Heart left ventricle (tissue), 16 donors: Measurements from ENCODE around the gene CDCA4. TPM values are rescaled to one million over a fixed set of nuclear protein-coding genes. Genes with fewer than 3 reads are reported as not detected.
A peak's percentile ranks its signal among the peaks of the same experiment; 100 is the strongest.

ENCODE experiments used
- ATAC-seq, 4 donors: fragments of 200-7000 bp; cut with Tn5 transposase; one replicate each; pipeline ENCODE4 v1.9.1; 2020 to 2022; ENCODE audit warnings: moderate library complexity in 4 of 4, mild to moderate bottlenecking in 3 of 4, moderate number of reproducible peaks in 1 of 4
- DNase-seq, 5 donors: peaks; one replicate each; pipeline ENCODE4 v3.0.0-alpha.2; 2020
- H3K27ac ChIP-seq, 12 donors: fragments of 200-600 bp; sonication (generic) in 4 of 12; one replicate each; pipeline versions ENCODE4 v1.5.0 to v1.8.0; 2016 to 2022; ENCODE audit warnings: mild to moderate bottlenecking in 2 of 12
- H3K27me3 ChIP-seq, 9 donors: fragments of 200-600 bp; sonication (generic) in 2 of 9; one replicate each; pipeline versions ENCODE4 v1.5.1 to v1.8.0; 2016 to 2022; ENCODE audit warnings: mild to moderate bottlenecking in 3 of 9
- H3K36me3 ChIP-seq, 9 donors: fragments of 200-600 bp; sonication (generic) in 2 of 9; one replicate each; pipeline versions ENCODE4 v1.5.0 to v1.8.0; 2018 to 2022; ENCODE audit warnings: mild to moderate bottlenecking in 2 of 9
- H3K4me1 ChIP-seq, 12 donors: fragments of 200-600 bp; sonication (generic) in 4 of 12; one replicate each; pipeline versions ENCODE4 v1.5.0 to v1.8.0; 2016 to 2022; ENCODE audit warnings: mild to moderate bottlenecking in 3 of 12
- H3K4me3 ChIP-seq, 12 donors: fragments of 200-600 bp; sonication (generic) in 4 of 12; one replicate each; pipeline versions ENCODE4 v1.5.0 to v1.8.0; 2017 to 2022; ENCODE audit warnings: mild to moderate bottlenecking in 9 of 12, moderate library complexity in 4 of 12
- H3K9me3 ChIP-seq, 12 donors: fragments of 200-600 bp; sonication (generic) in 4 of 12; one replicate each; pipeline versions ENCODE4 v1.5.0 to v1.8.0; 2016 to 2022; ENCODE audit warnings: mild to moderate bottlenecking in 1 of 12
- POLR2A ChIP-seq, 2 donors: fragments of 450-650 bp; IDR thresholded peaks; one replicate each; pipeline ENCODE4 v1.6.1; 2017; ENCODE audit warnings: antibody characterized with exemption in 2 of 2, mild to moderate bottlenecking in 2 of 2, moderate library complexity in 2 of 2
- WGBS, 4 donors: extraction: QIAGEN DNeasy Blood & Tissue Kit in 2 of 4; methylation state at CpG; one replicate each; pipeline versions ENCODE4 v1.1.5 to v1.1.7; 2013 to 2018; 5-methylcytosine and 5-hydroxymethylcytosine counted together
- intact Hi-C, 10 donors: fragments of 100-400 bp; cut with DNase I; formaldehyde crosslinking; loops; one replicate each; pipeline versions ENCODE4 v1.11.1 to v1.14.2; 2022
- polyA plus RNA-seq, 2 donors: library from polyadenylated mRNA; stranded (reverse); fragments of 200-250 nt; gene quantifications; one replicate each; pipeline ENCODE4 v1.2.3, GENCODE V29; 2013
- total RNA-seq, 9 donors: library from RNA; depleted of rRNA in 2 of 9; stranded (reverse); fragments of >200 nt in 2 of 9; fragmentation: NEBNext Ultra II Directional in 3 of 9; extraction: Animal tissue kit (Norgen Biotek cat#: 25700) in 3 of 9; gene quantifications; one replicate each; pipeline versions ENCODE4 v1.1.0 to v1.2.4, GENCODE V29; 2016 to 2023
- TF ChIP-seq, protein P1 (sequence below), 12 donors: fragments of 200-600 bp; sonication (generic) in 4 of 12; IDR thresholded peaks; one replicate each; pipeline versions ENCODE4 v1.5.0 to v1.8.0; 2018 to 2022; ENCODE audit warnings: antibody characterized with exemption in 12 of 12, mild to moderate bottlenecking in 5 of 12
- donor health status: ischemic (EF 13 %, LVEDD 7.1; RV severe dilation, severe dysfunction).
- donor health status: healthy with polysubstance abuse.
- donor health status: DM: no; HTN: yes; CAD: no.
- donor health status: DM: no; HTN: no; CAD: no.
- donor health status: ischemic (EF 25% LVEDD 6.9; RV normal size, moderate dysfunction).
- donor health status: ischemic (EF 25% LVEDD 5.7; RV mildly dilated, moderate dysfunction).
- donor health status: healthy.
- donor health status: DM: yes; HTN: yes; CAD: no.
- donor health status: ischemic (EF 35%, LVEDD 5.7; RV mildly dilated, moderate dysfunction).
- donor health status: nonischemic (EF 11% LVEDD 7.7; RV severe dilation, severe dysfunction).
- donor health status: DM: yes; HTN: yes; CAD: no.
- donor health status: PGD.
- donor health status: ischemic (EF 29% LVEDD 5.4; RV normal size, mild dysfunction).
- donor health status: nonischemic (EF 23%, LVEDD 6.1; RV moderate dilation, normal function).

CDCA4 gene
- total and polyA plus RNA-seq, 11 donors: 1.4 to 6.0 (median 2.4) TPM

DNA sequence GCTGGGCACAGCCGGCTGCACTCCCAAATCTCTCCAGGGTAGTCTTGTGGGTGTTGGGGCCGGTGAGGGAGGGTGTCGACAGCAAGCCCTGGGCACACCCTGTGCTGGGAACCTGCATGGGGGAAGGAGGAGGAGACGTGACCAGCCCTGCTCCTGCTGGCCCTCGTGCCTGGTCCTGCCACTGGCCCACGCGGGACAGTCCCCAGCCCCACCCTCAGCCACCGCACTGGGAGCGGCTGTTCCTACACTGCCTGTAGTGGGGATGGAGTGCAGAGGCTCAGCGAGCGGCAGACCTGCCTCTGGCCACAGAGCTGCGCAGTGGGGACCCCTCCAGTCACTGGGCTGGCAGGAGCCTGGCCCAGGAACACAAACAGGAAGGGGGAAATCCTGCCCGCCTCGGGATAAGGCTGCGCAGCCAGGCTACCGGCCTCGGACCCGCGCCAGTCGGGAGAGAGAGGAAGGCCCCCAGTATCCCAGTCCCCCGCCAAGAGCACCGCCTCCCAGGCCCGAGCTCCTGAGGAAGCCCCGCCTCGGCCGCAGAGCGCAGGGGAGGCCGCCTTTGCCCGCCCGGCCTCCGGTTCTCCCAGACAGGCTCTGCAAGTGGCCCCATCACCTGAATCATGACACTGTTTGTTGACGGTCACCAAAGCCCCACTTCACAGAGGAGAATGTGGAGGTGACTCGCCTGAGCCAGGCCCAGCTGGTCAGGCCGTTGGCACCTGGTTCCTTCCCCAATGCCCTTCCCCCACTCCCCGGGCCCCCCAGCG is 53.3 kb downstream of the CDCA4 start:
- H3K4me1 ChIP-seq: peaks cover 3 to 46% (median 24%) of the 10 kb centered on the region in 12 donors
- H3K27ac ChIP-seq: peak overlapping the region in 11 of 12 donors; percentile 22 to 94 (median 48)
- WGBS, 4 donors: 2 to 7% (median 3%) methylated on average over 5 to 36 of the region's 36 CpGs
- no peaks in the 10 kb centered on the region for H3K9me3 ChIP-seq
- ATAC-seq (peak; percentile 56 to 67 (median 60)), DNase-seq (peak in 4 of 5 donors; percentile 37 to 79 (median 62))
- H3K4me3 ChIP-seq: peak overlapping the region in 11 of 12 donors; percentile 6 to 59 (median 39)
- TF ChIP-seq, protein P1, sequence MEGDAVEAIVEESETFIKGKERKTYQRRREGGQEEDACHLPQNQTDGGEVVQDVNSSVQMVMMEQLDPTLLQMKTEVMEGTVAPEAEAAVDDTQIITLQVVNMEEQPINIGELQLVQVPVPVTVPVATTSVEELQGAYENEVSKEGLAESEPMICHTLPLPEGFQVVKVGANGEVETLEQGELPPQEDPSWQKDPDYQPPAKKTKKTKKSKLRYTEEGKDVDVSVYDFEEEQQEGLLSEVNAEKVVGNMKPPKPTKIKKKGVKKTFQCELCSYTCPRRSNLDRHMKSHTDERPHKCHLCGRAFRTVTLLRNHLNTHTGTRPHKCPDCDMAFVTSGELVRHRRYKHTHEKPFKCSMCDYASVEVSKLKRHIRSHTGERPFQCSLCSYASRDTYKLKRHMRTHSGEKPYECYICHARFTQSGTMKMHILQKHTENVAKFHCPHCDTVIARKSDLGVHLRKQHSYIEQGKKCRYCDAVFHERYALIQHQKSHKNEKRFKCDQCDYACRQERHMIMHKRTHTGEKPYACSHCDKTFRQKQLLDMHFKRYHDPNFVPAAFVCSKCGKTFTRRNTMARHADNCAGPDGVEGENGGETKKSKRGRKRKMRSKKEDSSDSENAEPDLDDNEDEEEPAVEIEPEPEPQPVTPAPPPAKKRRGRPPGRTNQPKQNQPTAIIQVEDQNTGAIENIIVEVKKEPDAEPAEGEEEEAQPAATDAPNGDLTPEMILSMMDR (IDR thresholded peaks at IDR 0.05): no peak
- no peak for TF ChIP-seq POLR2A (IDR thresholded peaks at IDR 0.05)
- intact Hi-C loops: loop anchor here in 3 of 10 donors (2.0 to 5.0 kb wide), 2 partner anchors 35 kb away; no protein-coding TSS in a partner anchor
- H3K27me3 ChIP-seq: peaks cover 0 to 12% (median 0%) of the 10 kb centered on the region in 9 donors
- no peaks in the 10 kb centered on the region for H3K36me3 ChIP-seq

GRCh38 chr14:104966981-104967385 is 53.9 kb downstream of the CDCA4 start:
- peak overlapping the region in 3 of 12 donors; percentile 39 to 48 (median 41) for H3K4me3 ChIP-seq

GRCh38 chr14:104966261-104966865 is 54.5 kb downstream of the CDCA4 start:
- H3K27me3 ChIP-seq: peaks cover 0 to 12% (median 0%) of the 10 kb centered on the region in 9 donors
- peaks cover 3 to 39% (median 24%) of the 10 kb centered on the region in 12 donors for H3K4me1 ChIP-seq
- no peak for ATAC-seq
- DNase-seq: peak in 3 of 5 donors; percentile 5 to 59 (median 25)
- peak overlapping the region in 6 of 12 donors; percentile 31 to 94 (median 48) for H3K27ac ChIP-seq
- H3K36me3 ChIP-seq: no peaks in the 10 kb centered on the region
- 83 to 91% (median 86%) methylated on average over 8 to 9 of the region's 9 CpGs for WGBS, 4 donors
- H3K4me3 ChIP-seq: no peak overlapping the region
- intact Hi-C loops: loop anchor here in 3 of 10 donors (2.0 to 5.0 kb wide), 2 partner anchors 34 kb away; no protein-coding TSS in a partner anchor
- no peaks in the 10 kb centered on the region for H3K9me3 ChIP-seq
- no peak for TF ChIP-seq POLR2A (IDR thresholded peaks at IDR 0.05)
- TF ChIP-seq, protein P1 (IDR thresholded peaks at IDR 0.05): no peak

More at GRCh38 chr14:104966981-104967385, 53.9 kb downstream of the CDCA4 start:
- Histone ChIP-seq H3K27ac (peak overlapping the region in 11 of 12 donors; percentile 22 to 94 (median 48)), H3K9me3 (no peaks in the 10 kb centered on the region), H3K36me3 (no peaks in the 10 kb centered on the region), H3K27me3 (peaks cover 0 to 12% (median 0%) of the 10 kb centered on the region in 9 donors), H3K4me1 (peaks cover 3 to 40% (median 24%) of the 10 kb centered on the region in 12 donors)
- TF ChIP-seq, protein P1 (IDR thresholded peaks at IDR 0.05): no peak
- TF ChIP-seq POLR2A (IDR thresholded peaks at IDR 0.05): no peak
- DNase-seq: peak in 3 of 5 donors; percentile 26 to 62 (median 48)
- peak in 3 of 4 donors; percentile 3 to 23 (median 5) for ATAC-seq
- intact Hi-C loops: loop anchor here in 3 of 10 donors (2.0 to 5.0 kb wide), 2 partner anchors 34 to 35 kb away; no protein-coding TSS in a partner anchor
- WGBS, 4 donors: 21 to 39% (median 36%) methylated on average over 3 to 8 of the region's 8 CpGs
